Measurements from ENCODE around the gene FDX2. TPM values are rescaled to one million over a fixed set of nuclear protein-coding genes. Genes with fewer than 3 reads are reported as not detected.

The FDX2 gene
- total and polyA plus RNA-seq, 2 of the 13 experiments (the other 11 are each of a cell fraction or from before 2014, with no cell fraction given), result 21.0 to 24.7 TPM

DNA sequence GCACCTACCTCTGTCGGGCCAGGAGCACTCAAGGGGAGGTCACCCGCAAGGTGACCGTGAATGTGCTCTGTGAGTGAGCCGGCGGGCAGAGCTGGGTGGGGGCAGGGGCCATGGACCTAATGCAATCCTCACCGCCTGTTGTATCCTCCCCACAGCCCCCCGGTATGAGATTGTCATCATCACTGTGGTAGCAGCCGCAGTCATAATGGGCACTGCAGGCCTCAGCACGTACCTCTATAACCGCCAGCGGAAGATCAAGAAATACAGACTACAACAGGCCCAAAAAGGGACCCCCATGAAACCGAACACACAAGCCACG is 30.9 kb downstream of the FDX2 start:
- TF ChIP-seq SOX6 (IDR thresholded peaks at IDR 0.05) (no peak), SOX6 (CRISPR knock-in tag; IDR thresholded peaks at IDR 0.05) (no peak), ZNF660 (CRISPR knock-in tag; IDR thresholded peaks at IDR 0.05; ENCODE audit: borderline replicate concordance, low read depth) (no peak)
- TF ChIP-seq, protein P1, sequence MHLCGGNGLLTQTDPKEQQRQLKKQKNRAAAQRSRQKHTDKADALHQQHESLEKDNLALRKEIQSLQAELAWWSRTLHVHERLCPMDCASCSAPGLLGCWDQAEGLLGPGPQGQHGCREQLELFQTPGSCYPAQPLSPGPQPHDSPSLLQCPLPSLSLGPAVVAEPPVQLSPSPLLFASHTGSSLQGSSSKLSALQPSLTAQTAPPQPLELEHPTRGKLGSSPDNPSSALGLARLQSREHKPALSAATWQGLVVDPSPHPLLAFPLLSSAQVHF (CRISPR knock-in tag; IDR thresholded peaks at IDR 0.05), result no peak
- TF ChIP-seq, protein P2, sequence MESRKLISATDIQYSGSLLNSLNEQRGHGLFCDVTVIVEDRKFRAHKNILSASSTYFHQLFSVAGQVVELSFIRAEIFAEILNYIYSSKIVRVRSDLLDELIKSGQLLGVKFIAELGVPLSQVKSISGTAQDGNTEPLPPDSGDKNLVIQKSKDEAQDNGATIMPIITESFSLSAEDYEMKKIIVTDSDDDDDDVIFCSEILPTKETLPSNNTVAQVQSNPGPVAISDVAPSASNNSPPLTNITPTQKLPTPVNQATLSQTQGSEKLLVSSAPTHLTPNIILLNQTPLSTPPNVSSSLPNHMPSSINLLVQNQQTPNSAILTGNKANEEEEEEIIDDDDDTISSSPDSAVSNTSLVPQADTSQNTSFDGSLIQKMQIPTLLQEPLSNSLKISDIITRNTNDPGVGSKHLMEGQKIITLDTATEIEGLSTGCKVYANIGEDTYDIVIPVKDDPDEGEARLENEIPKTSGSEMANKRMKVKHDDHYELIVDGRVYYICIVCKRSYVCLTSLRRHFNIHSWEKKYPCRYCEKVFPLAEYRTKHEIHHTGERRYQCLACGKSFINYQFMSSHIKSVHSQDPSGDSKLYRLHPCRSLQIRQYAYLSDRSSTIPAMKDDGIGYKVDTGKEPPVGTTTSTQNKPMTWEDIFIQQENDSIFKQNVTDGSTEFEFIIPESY (CRISPR knock-in tag; IDR thresholded peaks at IDR 0.05), result 0 out of 2 replicates have a peak, but pooled peaks have one; percentile 29
- TF ChIP-seq, protein P3, sequence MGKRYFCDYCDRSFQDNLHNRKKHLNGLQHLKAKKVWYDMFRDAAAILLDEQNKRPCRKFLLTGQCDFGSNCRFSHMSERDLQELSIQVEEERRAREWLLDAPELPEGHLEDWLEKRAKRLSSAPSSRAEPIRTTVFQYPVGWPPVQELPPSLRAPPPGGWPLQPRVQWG (CRISPR knock-in tag; IDR thresholded peaks at IDR 0.05; ENCODE audit: borderline replicate concordance, low read depth), result no peak
- FAIRE-seq (no peak), DNase-seq (ENCODE audit: low spot score) (no peak), ATAC-seq (no peak)
- in situ Hi-C loops (cut with HindIII; ENCODE audit: extremely low pct_ligation_motif_present, low pct_unique_long_range_greater_than_20kb) (no loop called here), intact Hi-C loops (cut with micrococcal nuclease; ENCODE audit: unreplicated experiment) (no loop called here)
- H3K9ac ChIP-seq (ENCODE audit: insufficient read depth, low read depth, low read length), result no peak overlapping the region
- no peak overlapping the region for H3K27ac ChIP-seq (ENCODE audit: extremely low read length, insufficient read depth, low read length)
- H3K36me3 ChIP-seq (replicated peaks in 1 of 2; ENCODE audit: control insufficient read depth in 1 of 2, insufficient read depth in 2 of 2, low read length in 2 of 2), result peaks cover 19 to 28% of the 10 kb centered on the region in 2 experiments
- H4K20me1 ChIP-seq (ENCODE audit: insufficient read depth, low read length), result 0 out of 2 replicates have a peak, but pooled peaks cover 6% of the 10 kb centered on the region
- ChIA-PET CTCF (ENCODE audit: low intra/inter-chr PET ratio, low total read pairs) (no interaction called here), POLR2A (interaction anchor here (1.0 to 2.1 kb wide), 2 partner anchors 14 to 26 kb away, joined by 3 to 9 read pairs; partner anchors contain the start of gene ICAM1)
- peaks cover 48% of the 10 kb centered on the region for H3K4me1 ChIP-seq (ENCODE audit: insufficient read depth, low read length)
- H2AFZ ChIP-seq (ENCODE audit: low read length), result no peak overlapping the region
- no TSS peak for BruUV-seq (replicated peaks)
- H3K27me3 ChIP-seq (ENCODE audit: control insufficient read depth in 1 of 2, insufficient read depth in 2 of 2, low read length in 2 of 2), result peaks cover 0 to under 1% of the 10 kb centered on the region in 2 experiments; a peak in 1 of 5 replicates
- no peaks in the 10 kb centered on the region for H3K9me3 ChIP-seq (ENCODE audit: low read length)
- H3K4me3 ChIP-seq (replicated peaks in 1 of 3; ENCODE audit: insufficient read depth in 1 of 3, low read depth in 2 of 3, low read length in 3 of 3), result no peak overlapping the region
- no peak overlapping the region for H3K4me2 ChIP-seq (ENCODE audit: low read depth, low read length)
- H3K79me2 ChIP-seq (ENCODE audit: insufficient read depth, low read length), result no peaks in the 10 kb centered on the region
- 97% methylated on average over 12 of the region's 13 CpGs for WGBS (ENCODE audit: low lambda C conversion rate)
